PC-3 (cell line): ENCODE measurements around the gene VDAC1. TPM values are rescaled to one million over a fixed set of nuclear protein-coding genes. Genes with fewer than 3 reads are reported as not detected.
A peak's percentile ranks its signal among the peaks of the same experiment; 100 is the strongest.

Experiments used
- ATAC-seq: fragments of 200-7000 bp; cut with Tn5 transposase; 2 replicates; pipeline ENCODE4 v1.9.1; 2020; ENCODE audit warnings: mild to moderate bottlenecking, moderate library complexity
- BruUV-seq: library from RNA; stranded (reverse); fragments of 400-500 nt; replicated peaks from 2 replicates; lab custom pipeline; 2021; lab: Mats Ljungman, UMichigan
- CTCF ChIA-PET: fragments of 300-600 bp; sonication (Branson Sonifier 250); formaldehyde crosslinking; loops from one replicate; lab custom pipeline; 2022; ENCODE audit warnings: antibody characterized with exemption; lab: Charles Lee
- POLR2A ChIA-PET: fragments of 300-600 bp; sonication (Branson Sonifier 250); formaldehyde crosslinking; loops from one replicate; lab custom pipeline; 2022; ENCODE audit warnings: antibody characterized with exemption; ENCODE audit not compliant: unreplicated experiment; lab: Charles Lee
- DNase-seq: peaks from one replicate; pipeline ENCODE4 v3.0.0-alpha.2; 2015
- H2AFZ ChIP-seq: fragments of 300-600 bp; sonication (generic); 2 replicates; pipeline ENCODE4 v1.6.0; 2016; ENCODE audit warnings: antibody characterized with exemption, low read length
- H3F3A ChIP-seq: fragments of 300-600 bp; sonication (generic); one replicate; pipeline ENCODE4 v1.6.0; 2017; ENCODE audit warnings: antibody characterized with exemption, low read length, control low read depth, mild to moderate bottlenecking; ENCODE audit not compliant: unreplicated experiment
- H3K27ac ChIP-seq: fragments of 300-600 bp; sonication (generic); 2 replicates; pipeline ENCODE4 v1.5.1; 2016; ENCODE audit warnings: mild to moderate bottlenecking, low read length
- H3K27me3 ChIP-seq: fragments of 300-600 bp; sonication (generic); 2 replicates; pipeline ENCODE4 v1.6.1; 2016; ENCODE audit warnings: low read length, mixed read lengths
- H3K36me3 ChIP-seq: fragments of 300-600 bp; sonication (generic); 2 replicates; pipeline ENCODE4 v1.6.1; 2016; ENCODE audit warnings: low read depth, mixed run types, low read length, mixed read lengths
- H3K4me1 ChIP-seq: fragments of 300-600 bp; sonication (generic); 2 replicates; pipeline ENCODE4 v1.5.1; 2016; ENCODE audit warnings: low read length; ENCODE audit not compliant: insufficient read depth
- H3K4me2 ChIP-seq: fragments of 300-600 bp; sonication (generic); 2 replicates; pipeline ENCODE4 v1.6.0; 2016; ENCODE audit warnings: low read length
- H3K4me3 ChIP-seq: fragments of 300-600 bp; sonication (generic); 2 replicates; pipeline ENCODE4 v1.5.1; 2016; ENCODE audit warnings: mild to moderate bottlenecking, low read length, mixed read lengths
- H3K79me2 ChIP-seq: fragments of 300-600 bp; sonication (generic); 2 replicates; pipeline ENCODE4 v1.6.1; 2017; ENCODE audit warnings: low read length, mixed read lengths
- H3K9ac ChIP-seq: fragments of 300-600 bp; sonication (generic); 2 replicates; pipeline ENCODE4 v1.6.0; 2016; ENCODE audit warnings: mild to moderate bottlenecking, low read length
- H3K9me2 ChIP-seq: fragments of 300-600 bp; sonication (generic); replicated peaks from 2 replicates; pipeline ENCODE4 v1.6.1; 2016; ENCODE audit warnings: mixed run types, low read length, mixed read lengths
- H3K9me3 ChIP-seq: fragments of 300-600 bp; sonication (generic); 2 replicates; pipeline ENCODE4 v1.6.1; 2016; ENCODE audit warnings: low read length, mixed read lengths
- H4K20me1 ChIP-seq: fragments of 300-600 bp; sonication (generic); 2 replicates; pipeline ENCODE4 v1.6.1; 2016; ENCODE audit warnings: low read length, mixed read lengths
- EZH2 ChIP-seq: fragments of 300-600 bp; sonication (generic); IDR thresholded peaks from one replicate; pipeline ENCODE4 v1.6.1; 2017; ENCODE audit warnings: antibody characterized with exemption, mild to moderate bottlenecking, low read length; ENCODE audit not compliant: unreplicated experiment
- EZH2phosphoT487 ChIP-seq: fragments of 300-600 bp; sonication (generic); IDR thresholded peaks from 2 replicates; pipeline ENCODE4 v1.6.1; 2018; ENCODE audit warnings: mild to moderate bottlenecking, antibody characterized with exemption, low read length, borderline replicate concordance
- intact Hi-C: fragments of 100-400 bp; cut with micrococcal nuclease; formaldehyde crosslinking; loops from 2 replicates; pipeline ENCODE4 v1.9.0; 2023
- total RNA-seq: library from RNA; depleted of rRNA; stranded (reverse); fragments of >200 nt; gene quantifications from 2 replicates; pipeline ENCODE4 v1.2.3, GENCODE V29; 2014
- TF ChIP-seq, protein P1 (sequence below): fragments of 300-600 bp; sonication (generic); conservative IDR thresholded peaks from 2 replicates; pipeline ENCODE4 v1.5.1; 2017; ENCODE audit warnings: antibody characterized with exemption, low read depth, mild to moderate bottlenecking, low read length

Gene VDAC1
- total RNA-seq, 1 experiment from 2014 or later, result 220 TPM

DNA sequence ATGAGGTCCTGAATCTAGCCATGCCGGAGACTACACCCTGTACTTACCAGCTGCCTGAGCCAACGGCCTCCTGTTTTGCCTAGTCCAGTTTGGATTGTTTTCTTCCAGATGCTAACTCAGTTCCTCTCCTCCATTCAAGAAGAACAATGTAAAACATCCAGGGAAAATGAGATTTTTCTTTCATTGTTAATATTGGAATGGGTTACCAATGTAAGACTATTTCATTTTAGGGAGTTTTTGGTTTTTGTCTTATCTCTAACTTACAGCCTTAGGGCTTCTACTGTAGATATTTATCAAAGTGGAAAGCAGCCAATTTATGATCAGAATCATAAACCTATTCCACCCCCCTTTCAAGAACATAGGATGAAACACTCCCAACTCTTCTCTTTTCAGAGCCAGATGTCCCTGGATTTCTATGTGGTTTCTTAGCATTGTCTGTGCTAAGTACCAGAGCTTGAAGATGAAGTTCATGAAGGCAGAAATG is 3.5 kb upstream of the VDAC1 start:
- Histone ChIP-seq H3K9me3 (no peaks in the 10 kb centered on the region), H3K4me2 (no peak overlapping the region), H2AFZ (no peak overlapping the region), H3K4me3 (no peak overlapping the region), H3K36me3 (no peaks in the 10 kb centered on the region), H3K9me2 (no peaks in the 10 kb centered on the region), H3K9ac (no peak overlapping the region), H3K79me2 (peaks cover 24% of the 10 kb centered on the region), H3K4me1 (peaks cover 10% of the 10 kb centered on the region), H3K27ac (no peak overlapping the region), H3F3A (no peaks in the 10 kb centered on the region), H3K27me3 (no peaks in the 10 kb centered on the region), H4K20me1 (peaks cover under 1% of the 10 kb centered on the region; the same call in 1 of the 2 replicates)
- BruUV-seq, result no TSS peak
- TF ChIP-seq, protein P1, sequence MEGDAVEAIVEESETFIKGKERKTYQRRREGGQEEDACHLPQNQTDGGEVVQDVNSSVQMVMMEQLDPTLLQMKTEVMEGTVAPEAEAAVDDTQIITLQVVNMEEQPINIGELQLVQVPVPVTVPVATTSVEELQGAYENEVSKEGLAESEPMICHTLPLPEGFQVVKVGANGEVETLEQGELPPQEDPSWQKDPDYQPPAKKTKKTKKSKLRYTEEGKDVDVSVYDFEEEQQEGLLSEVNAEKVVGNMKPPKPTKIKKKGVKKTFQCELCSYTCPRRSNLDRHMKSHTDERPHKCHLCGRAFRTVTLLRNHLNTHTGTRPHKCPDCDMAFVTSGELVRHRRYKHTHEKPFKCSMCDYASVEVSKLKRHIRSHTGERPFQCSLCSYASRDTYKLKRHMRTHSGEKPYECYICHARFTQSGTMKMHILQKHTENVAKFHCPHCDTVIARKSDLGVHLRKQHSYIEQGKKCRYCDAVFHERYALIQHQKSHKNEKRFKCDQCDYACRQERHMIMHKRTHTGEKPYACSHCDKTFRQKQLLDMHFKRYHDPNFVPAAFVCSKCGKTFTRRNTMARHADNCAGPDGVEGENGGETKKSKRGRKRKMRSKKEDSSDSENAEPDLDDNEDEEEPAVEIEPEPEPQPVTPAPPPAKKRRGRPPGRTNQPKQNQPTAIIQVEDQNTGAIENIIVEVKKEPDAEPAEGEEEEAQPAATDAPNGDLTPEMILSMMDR, result no peak
- TF ChIP-seq EZH2phosphoT487 (no peak), EZH2 (no peak)
- ChIA-PET POLR2A (no interaction called here), CTCF (no interaction called here)
- intact Hi-C loops, result no loop called here
- no peak for DNase-seq
- no peak for ATAC-seq

DNA sequence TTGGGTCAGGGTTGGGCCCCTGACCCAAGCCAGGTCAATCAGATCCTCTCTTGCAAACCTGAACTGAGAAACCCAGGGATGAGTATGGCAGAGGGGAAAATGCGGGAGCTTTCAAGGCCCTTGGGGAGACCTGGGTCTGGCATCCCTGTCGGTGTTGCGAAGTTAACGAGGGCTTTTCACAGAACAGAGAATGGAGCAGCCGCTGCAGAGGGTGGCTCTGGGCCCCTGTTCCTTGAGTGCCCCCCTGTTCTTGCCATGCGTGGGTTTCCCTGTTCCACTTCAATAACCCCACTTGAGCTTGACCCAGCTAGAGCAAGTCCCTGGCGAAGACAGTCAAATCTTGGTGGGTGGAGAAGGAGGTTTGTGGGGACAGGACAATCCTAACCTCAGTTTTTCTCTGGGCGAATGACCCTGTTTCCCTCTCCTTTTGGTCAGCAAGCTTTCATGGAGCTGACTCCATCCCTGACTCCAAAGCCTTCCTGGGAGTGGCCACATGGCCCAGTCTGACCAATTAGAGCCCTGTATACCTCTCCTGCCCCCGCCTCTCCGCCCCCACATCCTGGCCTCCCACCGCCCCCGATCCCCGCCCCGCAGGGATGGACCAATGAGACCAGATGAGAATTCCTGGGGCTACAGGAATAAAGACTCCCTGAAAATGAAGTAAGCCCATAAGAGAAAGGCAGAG is 2.9 kb upstream of the VDAC1 start:
- Histone ChIP-seq H3K4me2 (no peak overlapping the region), H3F3A (no peaks in the 10 kb centered on the region), H3K9ac (no peak overlapping the region), H3K27ac (no peak overlapping the region), H4K20me1 (peaks cover 7% of the 10 kb centered on the region), H3K36me3 (no peaks in the 10 kb centered on the region), H2AFZ (no peak overlapping the region), H3K4me3 (no peak overlapping the region), H3K9me3 (no peaks in the 10 kb centered on the region), H3K79me2 (peaks cover 30% of the 10 kb centered on the region), H3K4me1 (peaks cover 15% of the 10 kb centered on the region), H3K9me2 (no peaks in the 10 kb centered on the region), H3K27me3 (no peaks in the 10 kb centered on the region)
- intact Hi-C loops, result no loop called here
- ChIA-PET CTCF (no interaction called here), POLR2A (no interaction called here)
- TF ChIP-seq EZH2 (no peak), EZH2phosphoT487 (no peak)
- TF ChIP-seq, protein P1, result no peak
- ATAC-seq, result no peak
- DNase-seq, result no peak
- no TSS peak for BruUV-seq

DNA sequence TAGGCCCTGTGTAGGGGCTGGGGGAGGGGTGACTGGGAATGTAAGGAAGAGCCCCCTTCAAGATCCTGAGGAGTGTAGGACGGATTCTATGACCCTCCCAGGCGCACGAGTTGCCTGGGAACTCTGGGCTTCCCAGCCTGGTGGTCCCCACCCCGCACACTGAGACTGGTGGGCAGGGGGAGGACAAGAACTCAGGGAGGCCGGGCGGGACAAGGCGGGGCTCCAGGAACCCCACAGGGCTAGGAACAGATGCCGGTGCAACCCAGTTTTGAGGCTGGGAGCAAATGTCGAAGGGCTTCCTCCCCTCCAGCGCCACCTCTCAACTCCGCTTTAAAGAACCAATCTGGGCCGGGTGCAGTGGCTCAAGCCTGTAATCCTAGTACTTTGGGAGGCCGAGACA is 1.3 kb upstream of the VDAC1 start:
- DNase-seq (no peak), ATAC-seq (no peak)
- H3K79me2 ChIP-seq, result peaks cover 46% of the 10 kb centered on the region
- H3K36me3 ChIP-seq, result peaks cover 9% of the 10 kb centered on the region; the same call in 1 of the 2 replicates
- TF ChIP-seq, protein P1, result no peak
- TF ChIP-seq EZH2phosphoT487 (no peak), EZH2 (no peak)
- H3F3A ChIP-seq, result no peaks in the 10 kb centered on the region
- intact Hi-C loops, result no loop called here
- no peaks in the 10 kb centered on the region for H3K9me2 ChIP-seq
- peak overlapping the region; percentile 98 for H3K9ac ChIP-seq
- peak overlapping the region; percentile 84 for H3K4me3 ChIP-seq
- H4K20me1 ChIP-seq, result peaks cover 21% of the 10 kb centered on the region
- POLR2A ChIA-PET, result interaction anchor here (0.5 kb wide), 1 partner anchor 39 kb away, joined by 3 read pairs; no protein-coding TSS in a partner anchor
- H3K9me3 ChIP-seq, result no peaks in the 10 kb centered on the region
- H3K4me2 ChIP-seq, result peak overlapping the region; percentile 89
- no peaks in the 10 kb centered on the region for H3K27me3 ChIP-seq
- BruUV-seq, result no TSS peak
- no peak overlapping the region for H2AFZ ChIP-seq
- CTCF ChIA-PET, result no interaction called here
- H3K27ac ChIP-seq, result no peak overlapping the region
- H3K4me1 ChIP-seq, result peaks cover 26% of the 10 kb centered on the region
